ENCODE results near the gene ABCB7. TPM values are rescaled to one million over a fixed set of nuclear protein-coding genes. Genes with fewer than 3 reads are reported as not detected.
"Not testable (repeated sequence)": the region's sequence is repeated elsewhere in the genome, so short reads cannot be mapped to it uniquely, and the experiment has no call there.

The ABCB7 gene
- 30.8 TPM for total RNA-seq (ENCODE audit: insufficient read depth, low replicate concordance)

GRCh38 chrX:75155827-75156525 lies at the start of gene ABCB7:
Gene ABCB7 (minus strand): TSS chrX:75156283. CDS start chrX:75156272, 11 bp downstream.
- DNase-seq (ENCODE audit: low spot score), result peak; percentile 82

GRCh38 chrX:75188415-75189206 lies 32.5 kb upstream of the ABCB7 start:
- not testable (repeated sequence) for DNase-seq (ENCODE audit: low spot score)

- no peak for DNase-seq (ENCODE audit: low spot score)
Observed at GRCh38 chrX:75181721-75182120, 25.6 kb upstream of the ABCB7 start.

- not testable (repeated sequence) for DNase-seq (ENCODE audit: low spot score)
Observed at GRCh38 chrX:75179536-75180293, 23.6 kb upstream of the ABCB7 start.

- DNase-seq (ENCODE audit: low spot score), result not testable (repeated sequence)
Observed at GRCh38 chrX:75172257-75172890, 16.3 kb upstream of the ABCB7 start.

- no peak for DNase-seq (ENCODE audit: low spot score)
Observed at GRCh38 chrX:75158054-75158453, 2.0 kb upstream of the ABCB7 start.

GRCh38 chrX:75156531-75156945 lies 455 bp upstream of the ABCB7 start:
- peak; percentile 18 for DNase-seq (ENCODE audit: low spot score)

- peak; percentile 0 for DNase-seq (ENCODE audit: low spot score)
Observed at GRCh38 chrX:75155447-75155826, 646 bp downstream of the ABCB7 start.

- no peak for DNase-seq (ENCODE audit: low spot score)
Observed at GRCh38 chrX:75154871-75155270, 1.2 kb downstream of the ABCB7 start.

- no peak for DNase-seq (ENCODE audit: low spot score)
Observed at GRCh38 chrX:75151827-75152592, 4.1 kb downstream of the ABCB7 start.

- DNase-seq (ENCODE audit: low spot score), result no peak
Observed at GRCh38 chrX:75149654-75150053, 6.4 kb downstream of the ABCB7 start.

- no peak for DNase-seq (ENCODE audit: low spot score)
Observed at GRCh38 chrX:75132672-75133071, 23.4 kb downstream of the ABCB7 start.

GRCh38 chrX:75131973-75132627 lies 24.0 kb downstream of the ABCB7 start:
- DNase-seq (ENCODE audit: low spot score), result no peak

- not testable (repeated sequence) for DNase-seq (ENCODE audit: low spot score)
Observed at GRCh38 chrX:75129069-75129468, 27.0 kb downstream of the ABCB7 start.

- no peak for DNase-seq (ENCODE audit: low spot score)
Observed at GRCh38 chrX:75118296-75118695, 37.8 kb downstream of the ABCB7 start.

- DNase-seq (ENCODE audit: low spot score), result no peak
Observed at GRCh38 chrX:75115707-75116413, 40.2 kb downstream of the ABCB7 start.

- no peak for DNase-seq (ENCODE audit: low spot score)
Observed at GRCh38 chrX:75114638-75115037, 41.4 kb downstream of the ABCB7 start.

GRCh38 chrX:75113664-75114063 lies 42.4 kb downstream of the ABCB7 start:
- no peak for DNase-seq (ENCODE audit: low spot score)

- no peak for DNase-seq (ENCODE audit: low spot score)
Observed at GRCh38 chrX:75107863-75108509, 48.1 kb downstream of the ABCB7 start.

Measured in umbilical cord (tissue), 2 donors.